Osteoblast (primary cell): ENCODE data around the gene TMEM185A. TPM values are rescaled to one million over a fixed set of nuclear protein-coding genes. Genes with fewer than 3 reads are reported as not detected.

Experiments used
- DNase-seq: peaks from one replicate; pipeline ENCODE4 v3.0.0; 2011; ENCODE audit warnings: low spot score, mixed read lengths; ENCODE audit not compliant: insufficient read length; ENCODE audit errors: missing footprints
- H2AFZ ChIP-seq: 2 replicates; pipeline ENCODE4 v1.6.0; 2011; ENCODE audit warnings: mild to moderate bottlenecking, low read length
- H3K27ac ChIP-seq: 2 replicates; pipeline ENCODE4 v1.5.1; 2011; ENCODE audit warnings: mild to moderate bottlenecking, low read depth, low read length, moderate library complexity
- H3K27me3 ChIP-seq: 2 replicates; pipeline ENCODE4 v1.6.0; 2012; ENCODE audit warnings: mild to moderate bottlenecking, control low read depth, inconsistent platforms, low read length, moderate library complexity; ENCODE audit not compliant: insufficient read depth
- H3K36me3 ChIP-seq: 2 replicates; pipeline ENCODE4 v1.5.1; 2011; ENCODE audit warnings: mild to moderate bottlenecking, low read length, control low read depth, moderate library complexity; ENCODE audit not compliant: insufficient read depth
- H3K4me1 ChIP-seq: 2 replicates; pipeline ENCODE4 v1.5.1; 2011; ENCODE audit warnings: mild to moderate bottlenecking, low read length, control low read depth, moderate library complexity; ENCODE audit not compliant: insufficient read depth
- H3K4me2 ChIP-seq: 2 replicates; pipeline ENCODE4 v1.6.0; 2011; ENCODE audit warnings: mild to moderate bottlenecking, low read length; ENCODE audit not compliant: insufficient read depth
- H3K4me3 ChIP-seq: fragments of 200-600 bp; sonication (generic); 3 replicates; pipeline ENCODE4 v1.5.1; 2012; ENCODE audit warnings: mild to moderate bottlenecking, low read length, inconsistent platforms; ENCODE audit not compliant: insufficient read depth
- H3K79me2 ChIP-seq: 2 replicates; pipeline ENCODE4 v1.6.0; 2012; ENCODE audit warnings: mild to moderate bottlenecking, low read length, control low read depth, inconsistent platforms; ENCODE audit not compliant: insufficient read depth
- H3K9me3 ChIP-seq: 2 replicates; pipeline ENCODE4 v1.5.1; 2011; ENCODE audit warnings: low read depth, low read length, control low read depth
- H4K20me1 ChIP-seq: 2 replicates; pipeline ENCODE4 v1.6.0; 2012; ENCODE audit warnings: mild to moderate bottlenecking, low read length, control low read depth; ENCODE audit not compliant: insufficient read depth
- total RNA-seq: library from RNA; depleted of rRNA; stranded (reverse); fragments of >200 nt; gene quantifications from 2 replicates; pipeline ENCODE4 v1.2.3, GENCODE V29; 2012
- TF ChIP-seq, protein P1 (sequence below): IDR thresholded peaks from 2 replicates; pipeline ENCODE4 v1.5.1; 2011; ENCODE audit warnings: mild to moderate bottlenecking, low read depth, low read length, moderate library complexity; ENCODE audit errors: extremely low read depth

Gene TMEM185A
- total RNA-seq, 1 donor, result 16.6 TPM

DNA sequence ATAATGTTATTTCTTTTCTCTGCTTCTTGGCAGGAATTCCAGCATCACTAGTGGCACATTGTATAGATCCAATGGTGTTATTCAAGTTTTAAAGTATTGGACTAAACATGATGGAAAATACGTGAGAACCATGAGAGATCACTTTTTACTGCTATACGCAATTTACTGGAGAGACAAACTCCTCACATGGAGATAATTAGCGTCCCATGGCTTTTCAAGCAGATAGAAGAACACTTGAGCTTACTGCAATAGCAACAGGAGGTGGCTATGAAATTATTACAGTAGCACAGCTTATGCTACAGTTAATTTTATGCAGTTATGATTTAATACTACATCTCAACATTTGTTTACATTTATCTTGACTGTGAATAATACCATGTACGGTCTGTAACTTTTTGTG lies 11.9 kb upstream of the TMEM185A start:
- Histone ChIP-seq H3K79me2 (no peaks in the 10 kb centered on the region), H2AFZ (no peak overlapping the region), H3K4me1 (no peaks in the 10 kb centered on the region), H3K27ac (no peak overlapping the region), H3K27me3 (no peaks in the 10 kb centered on the region), H3K36me3 (no peaks in the 10 kb centered on the region), H3K4me3 (no peak overlapping the region), H4K20me1 (no peaks in the 10 kb centered on the region), H3K9me3 (no peaks in the 10 kb centered on the region), H3K4me2 (no peak overlapping the region)
- DNase-seq, result no peak
- TF ChIP-seq, protein P1, sequence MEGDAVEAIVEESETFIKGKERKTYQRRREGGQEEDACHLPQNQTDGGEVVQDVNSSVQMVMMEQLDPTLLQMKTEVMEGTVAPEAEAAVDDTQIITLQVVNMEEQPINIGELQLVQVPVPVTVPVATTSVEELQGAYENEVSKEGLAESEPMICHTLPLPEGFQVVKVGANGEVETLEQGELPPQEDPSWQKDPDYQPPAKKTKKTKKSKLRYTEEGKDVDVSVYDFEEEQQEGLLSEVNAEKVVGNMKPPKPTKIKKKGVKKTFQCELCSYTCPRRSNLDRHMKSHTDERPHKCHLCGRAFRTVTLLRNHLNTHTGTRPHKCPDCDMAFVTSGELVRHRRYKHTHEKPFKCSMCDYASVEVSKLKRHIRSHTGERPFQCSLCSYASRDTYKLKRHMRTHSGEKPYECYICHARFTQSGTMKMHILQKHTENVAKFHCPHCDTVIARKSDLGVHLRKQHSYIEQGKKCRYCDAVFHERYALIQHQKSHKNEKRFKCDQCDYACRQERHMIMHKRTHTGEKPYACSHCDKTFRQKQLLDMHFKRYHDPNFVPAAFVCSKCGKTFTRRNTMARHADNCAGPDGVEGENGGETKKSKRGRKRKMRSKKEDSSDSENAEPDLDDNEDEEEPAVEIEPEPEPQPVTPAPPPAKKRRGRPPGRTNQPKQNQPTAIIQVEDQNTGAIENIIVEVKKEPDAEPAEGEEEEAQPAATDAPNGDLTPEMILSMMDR, result no peak

DNA sequence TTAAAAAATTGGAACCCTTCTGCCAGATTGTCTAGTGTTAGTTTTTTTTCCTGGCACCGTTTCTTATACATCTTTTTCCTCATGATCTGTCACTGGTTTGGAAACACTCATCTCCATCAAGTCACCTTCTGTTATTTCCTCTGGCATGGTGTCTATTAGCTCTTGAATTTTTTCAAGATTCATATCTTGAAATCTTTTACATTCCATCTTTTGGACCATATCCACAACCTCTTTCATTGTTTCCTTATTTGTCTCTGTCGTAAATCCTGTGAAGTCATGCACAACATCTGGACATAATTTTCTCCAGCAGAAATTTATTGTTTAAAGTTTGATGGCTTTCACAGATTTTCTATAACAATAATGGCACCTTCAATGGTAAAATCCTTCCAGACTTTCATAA lies 10.2 kb upstream of the TMEM185A start:
- no peak for DNase-seq
- no peak overlapping the region for H3K4me3 ChIP-seq
- no peaks in the 10 kb centered on the region for H3K4me1 ChIP-seq
- H4K20me1 ChIP-seq, result no peaks in the 10 kb centered on the region
- H2AFZ ChIP-seq, result no peak overlapping the region
- H3K27me3 ChIP-seq, result no peaks in the 10 kb centered on the region
- H3K9me3 ChIP-seq, result no peaks in the 10 kb centered on the region
- no peaks in the 10 kb centered on the region for H3K36me3 ChIP-seq
- H3K4me2 ChIP-seq, result no peak overlapping the region
- no peak overlapping the region for H3K27ac ChIP-seq
- H3K79me2 ChIP-seq, result no peaks in the 10 kb centered on the region
- TF ChIP-seq, protein P1, result no peak

DNA sequence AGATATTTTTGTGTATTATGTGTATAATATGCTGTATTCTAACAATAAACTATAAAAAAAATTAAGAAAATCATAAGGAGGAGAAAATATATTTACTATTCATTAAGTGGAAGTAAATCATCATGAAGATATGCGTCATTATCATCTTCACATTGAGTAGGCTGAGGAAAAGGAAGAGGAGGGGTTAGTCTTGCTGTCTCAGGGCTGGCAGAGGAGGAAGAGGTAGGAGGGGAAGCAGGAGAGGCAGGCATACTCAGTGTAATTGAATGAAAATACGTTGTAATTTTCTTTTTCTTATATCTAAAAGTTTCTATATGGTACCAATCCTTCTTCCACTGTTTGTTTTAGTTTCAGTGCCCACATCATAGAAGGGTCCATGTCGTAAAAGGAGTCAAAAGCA lies 9.8 kb upstream of the TMEM185A start:
- H3K9me3 ChIP-seq, result no peaks in the 10 kb centered on the region
- no peak overlapping the region for H3K27ac ChIP-seq
- H3K4me3 ChIP-seq, result no peak overlapping the region
- TF ChIP-seq, protein P1, result no peak
- H3K4me1 ChIP-seq, result no peaks in the 10 kb centered on the region
- no peak overlapping the region for H2AFZ ChIP-seq
- H3K27me3 ChIP-seq, result no peaks in the 10 kb centered on the region
- no peaks in the 10 kb centered on the region for H3K79me2 ChIP-seq
- H4K20me1 ChIP-seq, result no peaks in the 10 kb centered on the region
- no peak overlapping the region for H3K4me2 ChIP-seq
- no peaks in the 10 kb centered on the region for H3K36me3 ChIP-seq
- DNase-seq, result no peak

GRCh38 chrX:149639568-149639967 lies 8.0 kb upstream of the TMEM185A start:
- DNase-seq, result no peak
- Histone ChIP-seq H3K36me3 (no peaks in the 10 kb centered on the region), H3K4me2 (no peak overlapping the region), H3K27me3 (no peaks in the 10 kb centered on the region), H4K20me1 (no peaks in the 10 kb centered on the region), H3K9me3 (no peaks in the 10 kb centered on the region), H2AFZ (no peak overlapping the region), H3K27ac (no peak overlapping the region), H3K4me1 (no peaks in the 10 kb centered on the region), H3K4me3 (no peak overlapping the region), H3K79me2 (no peaks in the 10 kb centered on the region)
- TF ChIP-seq, protein P1, result no peak
